HUES64 (cell line): ENCODE measurements around the gene RIC3.

ENCODE experiments used
- H3K27ac ChIP-seq: 2 replicates; pipeline ENCODE4 v1.7.0; 2013; ENCODE audit warnings: low read depth, low read length, inconsistent platforms
- H3K27me3 ChIP-seq: 2 replicates; pipeline ENCODE4 v1.6.1; 2013; ENCODE audit warnings: mild to moderate bottlenecking, low read length; ENCODE audit not compliant: insufficient read depth
- H3K36me3 ChIP-seq: 2 replicates; pipeline ENCODE4 v1.6.1; 2013; ENCODE audit warnings: mild to moderate bottlenecking, low read length; ENCODE audit not compliant: insufficient read depth
- H3K4me1 ChIP-seq: 2 replicates; pipeline ENCODE4 v1.6.1; 2013; ENCODE audit warnings: mild to moderate bottlenecking, low read length, moderate library complexity; ENCODE audit not compliant: insufficient read depth
- H3K4me3 ChIP-seq: 2 replicates; pipeline ENCODE4 v1.5.1; 2013; ENCODE audit warnings: mild to moderate bottlenecking, low read length, moderate library complexity
- H3K9ac ChIP-seq: 2 replicates; pipeline ENCODE4 v1.6.1; 2013; ENCODE audit warnings: mild to moderate bottlenecking, low read depth, low read length
- H3K9me3 ChIP-seq: 2 replicates; pipeline ENCODE4 v1.6.1; 2013; ENCODE audit warnings: low read depth, low read length; ENCODE audit not compliant: insufficient read depth
- WGBS: fragments of 150-250, 120-280 bp; methylation state at CpG from one replicate; pipeline ENCODE4 v1.1.7; 2013; ENCODE audit warnings: missing lambda C conversion rate; 5-methylcytosine and 5-hydroxymethylcytosine counted together

The RIC3 gene

GRCh38 chr11:8079111-8079675 lies 89.6 kb downstream of the RIC3 start:
- no peaks in the 10 kb centered on the region for H3K9me3 ChIP-seq
- H3K27me3 ChIP-seq: peaks cover 25% of the 10 kb centered on the region
- no peak overlapping the region for H3K27ac ChIP-seq
- H3K9ac ChIP-seq: no peak overlapping the region
- peaks cover 13% of the 10 kb centered on the region for H3K4me1 ChIP-seq
- H3K36me3 ChIP-seq: no peaks in the 10 kb centered on the region
- H3K4me3 ChIP-seq: no peak overlapping the region
- 91% methylated on average over 4 of the region's 4 CpGs for WGBS

- no peaks in the 10 kb centered on the region for H3K36me3 ChIP-seq
- no peak overlapping the region for H3K9ac ChIP-seq
- peaks cover 19% of the 10 kb centered on the region for H3K27me3 ChIP-seq
- WGBS: 89% methylated on average over 2 of the region's 2 CpGs
- no peak overlapping the region for H3K4me3 ChIP-seq
- no peaks in the 10 kb centered on the region for H3K9me3 ChIP-seq
- no peak overlapping the region for H3K27ac ChIP-seq
- peaks cover 19% of the 10 kb centered on the region for H3K4me1 ChIP-seq
These were observed 93.6 kb downstream of the RIC3 start for GRCh38 chr11:8075119-8075726.

- no peak overlapping the region for H3K9ac ChIP-seq
- H3K27me3 ChIP-seq: peaks cover 9% of the 10 kb centered on the region; the same call in 1 of the 2 replicates
- H3K27ac ChIP-seq: no peak overlapping the region
- no peaks in the 10 kb centered on the region for H3K36me3 ChIP-seq
- H3K4me1 ChIP-seq: peaks cover 19% of the 10 kb centered on the region
- H3K9me3 ChIP-seq: no peaks in the 10 kb centered on the region
- WGBS: 56% methylated on average over 18 of the region's 18 CpGs
- no peak overlapping the region for H3K4me3 ChIP-seq
These were observed 96.9 kb downstream of the RIC3 start for GRCh38 chr11:8071616-8072581.

- H3K36me3 ChIP-seq: no peaks in the 10 kb centered on the region
- H3K27ac ChIP-seq: no peak overlapping the region
- H3K27me3 ChIP-seq: peaks cover 9% of the 10 kb centered on the region; the same call in 1 of the 2 replicates
- no peaks in the 10 kb centered on the region for H3K9me3 ChIP-seq
- 47% methylated on average over 2 of the region's 3 CpGs for WGBS
- no peak overlapping the region for H3K9ac ChIP-seq
- H3K4me1 ChIP-seq: peaks cover 19% of the 10 kb centered on the region
- no peak overlapping the region for H3K4me3 ChIP-seq
These were observed 98.3 kb downstream of the RIC3 start for GRCh38 chr11:8070417-8071115.

- Histone ChIP-seq H3K9me3 (no peaks in the 10 kb centered on the region), H3K36me3 (no peaks in the 10 kb centered on the region), H3K9ac (no peak overlapping the region), H3K4me3 (no peak overlapping the region), H3K27me3 (peaks cover 9% of the 10 kb centered on the region; the same call in 1 of the 2 replicates), H3K4me1 (peaks cover 19% of the 10 kb centered on the region), H3K27ac (no peak overlapping the region)
- WGBS: 93% methylated on average over 8 of the region's 8 CpGs
These were observed 99.1 kb downstream of the RIC3 start for GRCh38 chr11:8069771-8070170.

- H3K9me3 ChIP-seq: no peaks in the 10 kb centered on the region
- 84% methylated on average over 15 of the region's 15 CpGs for WGBS
- no peak overlapping the region for H3K4me3 ChIP-seq
- no peak overlapping the region for H3K27ac ChIP-seq
- H3K36me3 ChIP-seq: no peaks in the 10 kb centered on the region
- peaks cover 8% of the 10 kb centered on the region; the same call in 1 of the 2 replicates for H3K27me3 ChIP-seq
- H3K4me1 ChIP-seq: peaks cover 19% of the 10 kb centered on the region
- H3K9ac ChIP-seq: no peak overlapping the region
These were observed 100.1 kb downstream of the RIC3 start for GRCh38 chr11:8068605-8069221.

- H3K4me3 ChIP-seq: no peak overlapping the region
- WGBS: 84% methylated on average over 13 of the region's 13 CpGs
- H3K27me3 ChIP-seq: peaks cover 6% of the 10 kb centered on the region; the same call in 1 of the 2 replicates
- H3K36me3 ChIP-seq: no peaks in the 10 kb centered on the region
- H3K9ac ChIP-seq: no peak overlapping the region
- no peaks in the 10 kb centered on the region for H3K9me3 ChIP-seq
- H3K4me1 ChIP-seq: peaks cover 12% of the 10 kb centered on the region; the same call in 1 of the 2 replicates
- H3K27ac ChIP-seq: no peak overlapping the region
These were observed 100.8 kb downstream of the RIC3 start for GRCh38 chr11:8067929-8068575.

GRCh38 chr11:8067567-8067928 lies 101.3 kb downstream of the RIC3 start:
- Histone ChIP-seq H3K9ac (no peak overlapping the region), H3K27ac (no peak overlapping the region), H3K4me3 (no peak overlapping the region), H3K4me1 (peaks cover 7% of the 10 kb centered on the region; the same call in 1 of the 2 replicates), H3K9me3 (no peaks in the 10 kb centered on the region), H3K27me3 (peaks cover 6% of the 10 kb centered on the region; the same call in 1 of the 2 replicates), H3K36me3 (no peaks in the 10 kb centered on the region)
- WGBS: 88% methylated on average over 4 of the region's 4 CpGs

GRCh38 chr11:8066911-8067455 lies 101.8 kb downstream of the RIC3 start:
- Histone ChIP-seq H3K9ac (no peak overlapping the region), H3K27me3 (peaks cover 5% of the 10 kb centered on the region; the same call in 1 of the 2 replicates), H3K4me1 (0 out of 2 replicates have a peak, but pooled peaks cover 2% of the 10 kb centered on the region), H3K4me3 (no peak overlapping the region), H3K36me3 (no peaks in the 10 kb centered on the region), H3K27ac (no peak overlapping the region), H3K9me3 (no peaks in the 10 kb centered on the region)
- 75% methylated on average over 10 of the region's 10 CpGs for WGBS
